OCI-LY7 (cell line): ENCODE measurements around the gene LTB. TPM values are rescaled to one million over a fixed set of nuclear protein-coding genes. Genes with fewer than 3 reads are reported as not detected.

Experiments
- BruUV-seq: library from RNA; stranded (reverse); fragments of 400-500 nt; replicated peaks from 2 replicates; lab custom pipeline; 2021; lab: Mats Ljungman, UMichigan
- CTCF ChIA-PET: fragments of 300-600 bp; sonication (Branson Sonifier 250); formaldehyde crosslinking; loops from one replicate; lab custom pipeline; 2022; ENCODE audit warnings: antibody characterized with exemption; ENCODE audit not compliant: unreplicated experiment; lab: Charles Lee
- POLR2A ChIA-PET: fragments of 300-600 bp; sonication (Branson Sonifier 250); formaldehyde crosslinking; loops from one replicate; lab custom pipeline; 2022; ENCODE audit warnings: antibody characterized with exemption; lab: Charles Lee
- DNase-seq: peaks from one replicate; pipeline ENCODE4 v3.0.0-alpha.2; 2015; ENCODE audit warnings: low spot score
- H2AFZ ChIP-seq: fragments of 200-600 bp; sonication (generic), shearing (Covaris generic); 2 replicates; pipeline ENCODE4 v1.6.1; 2014; ENCODE audit warnings: mild to moderate bottlenecking, antibody characterized with exemption, low read length, moderate library complexity
- H3K27ac ChIP-seq: fragments of 200-600 bp; sonication (generic); 2 replicates; pipeline ENCODE4 v1.5.1; 2014; ENCODE audit warnings: mixed run types, low read depth, mild to moderate bottlenecking, moderate library complexity, low read length, inconsistent platforms; ENCODE audit not compliant: poor library complexity, severe bottlenecking
- H3K36me3 ChIP-seq: fragments of 200-600 bp; sonication (generic); 2 replicates; pipeline ENCODE4 v1.6.1; 2014; ENCODE audit warnings: mild to moderate bottlenecking, antibody characterized with exemption, low read length, moderate library complexity, mixed read lengths; ENCODE audit not compliant: insufficient read depth
- H3K4me1 ChIP-seq: fragments of 200-600 bp; sonication (generic); 2 replicates; pipeline ENCODE4 v1.5.1; 2014; ENCODE audit warnings: mild to moderate bottlenecking, low read length; ENCODE audit not compliant: insufficient read depth, poor library complexity, severe bottlenecking
- H3K4me2 ChIP-seq: fragments of 200-600 bp; sonication (generic); 2 replicates; pipeline ENCODE4 v1.6.1; 2014; ENCODE audit warnings: mild to moderate bottlenecking, low read length
- H3K4me3 ChIP-seq: fragments of 200-600 bp; sonication (generic); 2 replicates; pipeline ENCODE4 v1.5.1; 2014; ENCODE audit warnings: mild to moderate bottlenecking, low read depth, low read length; ENCODE audit not compliant: poor library complexity, severe bottlenecking
- H3K79me2 ChIP-seq: fragments of 200-600 bp; sonication (generic); 2 replicates; pipeline ENCODE4 v1.6.1; 2016; ENCODE audit warnings: low read depth, mild to moderate bottlenecking, low read length, moderate library complexity, mixed read lengths; ENCODE audit not compliant: insufficient read depth
- H3K9me2 ChIP-seq: fragments of 200-600 bp; sonication (generic); 2 replicates; pipeline ENCODE4 v1.6.1; 2016; ENCODE audit warnings: mild to moderate bottlenecking, low read length, mixed read lengths; ENCODE audit not compliant: insufficient read depth
- H3K9me3 ChIP-seq: fragments of 200-600 bp; sonication (generic); 2 replicates; pipeline ENCODE4 v1.6.1; 2014; ENCODE audit warnings: mild to moderate bottlenecking, mixed run types, low read length, mixed read lengths
- H4K20me1 ChIP-seq: fragments of 200-600 bp; sonication (generic); 2 replicates; pipeline ENCODE4 v1.6.1; 2014; ENCODE audit warnings: mild to moderate bottlenecking, antibody characterized with exemption, low read length, moderate library complexity, mixed read lengths; ENCODE audit not compliant: insufficient read depth
- CTCF ChIP-seq: fragments of 200-600 bp; sonication (generic); conservative IDR thresholded peaks from 2 replicates; pipeline ENCODE4 v1.5.1; 2014; ENCODE audit warnings: mild to moderate bottlenecking, antibody characterized with exemption, low read length, moderate library complexity, mixed read lengths
- EZH2phosphoT487 ChIP-seq: fragments of 200-600 bp; sonication (generic); IDR thresholded peaks from 2 replicates; pipeline ENCODE4 v1.6.1; 2018; ENCODE audit warnings: low read depth, borderline replicate concordance, mild to moderate bottlenecking, mixed run types, antibody characterized with exemption, low read length, moderate library complexity, mixed read lengths
- intact Hi-C: fragments of 100-400 bp; cut with micrococcal nuclease; formaldehyde crosslinking; loops from one replicate; pipeline ENCODE4 v1.10.0; 2022; ENCODE audit not compliant: unreplicated experiment
- total RNA-seq, 2 experiments: library from RNA; depleted of rRNA in 1 of 2; stranded (reverse); fragments of >200 nt in 1 of 2; shearing (Covaris generic) in 1 of 2; gene quantifications; 2 replicates each; pipeline ENCODE4 v1.2.3, GENCODE V29; 2014 to 2022

LTB gene
- total RNA-seq, 2 experiments from 2014 or later, result 36.5 to 36.9 TPM

- intact Hi-C loops, result no loop called here
- H3K9me3 ChIP-seq, result no peaks in the 10 kb centered on the region
- TF ChIP-seq EZH2phosphoT487 (no peak), CTCF (no peak)
- DNase-seq, result no peak
- H3K4me2 ChIP-seq, result no peak overlapping the region
- ChIA-PET POLR2A (interaction anchor here (1.2 to 1.3 kb wide), 2 partner anchors 15 to 24 kb away, joined by 3 to 4 read pairs; no protein-coding TSS in a partner anchor), CTCF (no interaction called here)
- H2AFZ ChIP-seq, result no peak overlapping the region
- peaks cover 100% of the 10 kb centered on the region for H3K36me3 ChIP-seq
- H3K27ac ChIP-seq, result no peak overlapping the region
- no peaks in the 10 kb centered on the region for H3K9me2 ChIP-seq
- H3K4me1 ChIP-seq, result peaks cover 1% of the 10 kb centered on the region
- H3K79me2 ChIP-seq, result peaks cover 33% of the 10 kb centered on the region
- no peak overlapping the region for H3K4me3 ChIP-seq
- H4K20me1 ChIP-seq, result peaks cover 6% of the 10 kb centered on the region
- no TSS peak for BruUV-seq
These were observed 45.6 kb upstream of the LTB start for GRCh38 chr6:31627690-31628287.

GRCh38 chr6:31626952-31627351 is 44.7 kb upstream of the LTB start:
- intact Hi-C loops, result no loop called here
- H3K9me3 ChIP-seq, result no peaks in the 10 kb centered on the region
- H2AFZ ChIP-seq, result no peak overlapping the region
- H3K4me3 ChIP-seq, result no peak overlapping the region
- peaks cover 41% of the 10 kb centered on the region for H3K79me2 ChIP-seq
- no peak overlapping the region for H3K27ac ChIP-seq
- BruUV-seq, result no TSS peak
- TF ChIP-seq CTCF, result no peak
- TF ChIP-seq EZH2phosphoT487, result no peak
- ChIA-PET POLR2A (interaction anchor here (1.2 to 1.3 kb wide), 2 partner anchors 16 to 24 kb away, joined by 3 to 4 read pairs; no protein-coding TSS in a partner anchor), CTCF (no interaction called here)
- H3K36me3 ChIP-seq, result peaks cover 100% of the 10 kb centered on the region
- no peak overlapping the region for H3K4me2 ChIP-seq
- DNase-seq, result no peak
- no peaks in the 10 kb centered on the region for H3K9me2 ChIP-seq
- peaks cover 10% of the 10 kb centered on the region for H3K4me1 ChIP-seq
- H4K20me1 ChIP-seq, result peaks cover 11% of the 10 kb centered on the region

- no TSS peak for BruUV-seq
- intact Hi-C loops, result loop anchor here (5.0 kb wide), 1 partner anchor 163 kb away; no protein-coding TSS in a partner anchor
These were observed 41.8 kb upstream of the LTB start for GRCh38 chr6:31624070-31624469.

More at GRCh38 chr6:31624070-31624469, 41.8 kb upstream of the LTB start:
- Histone ChIP-seq H3K4me2 (no peak overlapping the region), H2AFZ (no peak overlapping the region), H3K4me1 (peaks cover 21% of the 10 kb centered on the region), H3K9me3 (no peaks in the 10 kb centered on the region), H4K20me1 (peaks cover 18% of the 10 kb centered on the region), H3K9me2 (no peaks in the 10 kb centered on the region), H3K36me3 (peaks cover 82% of the 10 kb centered on the region), H3K27ac (no peak overlapping the region), H3K4me3 (no peak overlapping the region), H3K79me2 (peaks cover 54% of the 10 kb centered on the region)
- no peak for TF ChIP-seq EZH2phosphoT487
- no peak for TF ChIP-seq CTCF
- DNase-seq, result no peak
- ChIA-PET POLR2A (no interaction called here), CTCF (no interaction called here)
